ENCODE data around the gene DENND4A. TPM values are rescaled to one million over a fixed set of nuclear protein-coding genes. Genes with fewer than 3 reads are reported as not detected.

Gene DENND4A
- total RNA-seq, 1 donor from 2014 or later = 17.1 TPM

DNA sequence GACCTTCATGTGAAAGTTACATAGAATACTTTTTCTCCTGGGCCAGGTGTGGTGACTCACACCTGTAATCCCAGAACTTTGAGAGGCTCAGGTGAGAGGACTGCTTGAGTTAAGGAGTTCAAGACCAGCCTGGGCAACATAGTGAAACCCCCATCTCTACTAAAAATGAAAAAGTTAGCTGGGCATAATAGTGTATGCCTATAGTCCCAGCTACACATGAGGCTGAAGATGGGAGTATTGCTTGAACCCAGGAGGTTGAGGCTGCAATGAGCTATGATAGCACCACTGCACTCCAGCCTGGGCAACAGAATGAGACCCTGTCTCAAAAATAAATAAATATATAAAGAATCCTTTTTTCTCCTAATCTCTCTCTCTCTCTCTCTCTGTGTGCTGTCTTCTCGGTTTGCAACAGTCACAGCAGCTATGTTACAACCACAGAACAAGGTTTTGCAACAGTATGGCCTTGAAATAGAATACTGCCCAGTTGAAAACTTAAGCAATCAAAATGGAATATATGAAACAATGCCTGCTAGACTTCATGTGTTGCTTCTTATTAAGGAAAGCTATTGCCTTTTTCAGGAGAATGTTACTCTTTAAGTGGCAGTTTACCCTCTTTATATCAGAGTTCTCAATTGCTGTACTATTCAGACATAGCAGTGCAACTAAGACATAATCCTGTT is 12.3 kb upstream of the DENND4A start:
- Mint-ChIP-seq H3K4me3 (ENCODE audit: unreplicated experiment) (no peak overlapping the region), H3K9me3 (ENCODE audit: unreplicated experiment) (no peaks in the 10 kb centered on the region), H3K36me3 (ENCODE audit: low read depth, unreplicated experiment) (no peaks in the 10 kb centered on the region), H3K27ac (ENCODE audit: unreplicated experiment) (no peak overlapping the region), H3K27me3 (ENCODE audit: unreplicated experiment) (peaks cover 4% of the 10 kb centered on the region), H3K4me1 (ENCODE audit: unreplicated experiment) (no peaks in the 10 kb centered on the region)
- TF ChIP-seq CTCF (IDR thresholded peaks at IDR 0.05; ENCODE audit: unreplicated experiment) = no peak
- no peak for DNase-seq (ENCODE audit: low spot score)

DNA sequence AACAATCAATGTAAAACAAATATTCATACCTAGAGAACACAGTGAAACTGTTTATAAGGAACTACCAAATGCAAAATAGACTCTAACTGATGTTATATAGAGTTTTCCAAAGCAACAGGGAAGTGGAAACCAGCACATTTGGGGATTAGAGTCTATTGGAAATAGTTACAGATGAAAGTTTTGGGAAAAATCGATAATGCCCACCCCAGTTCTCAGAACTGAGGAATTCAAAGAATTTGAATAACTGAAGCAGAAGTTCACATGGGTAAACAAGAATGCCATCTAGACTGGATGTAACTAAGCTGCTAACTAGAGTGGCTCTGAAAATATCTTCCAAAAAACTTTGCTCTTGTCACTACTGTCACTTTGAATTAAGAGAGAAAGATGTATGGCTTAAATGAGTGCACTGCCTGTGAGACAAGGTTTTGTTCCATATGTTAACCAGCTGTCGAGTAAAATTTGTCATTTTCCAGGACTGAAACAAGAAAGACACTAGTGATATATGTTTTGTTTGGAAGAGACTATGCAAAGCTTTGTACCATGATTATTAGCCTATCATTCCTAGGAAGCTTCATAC is 9.2 kb upstream of the DENND4A start:
- Mint-ChIP-seq H3K27ac (ENCODE audit: unreplicated experiment) (no peak overlapping the region), H3K4me3 (ENCODE audit: unreplicated experiment) (no peak overlapping the region), H3K36me3 (ENCODE audit: low read depth, unreplicated experiment) (no peaks in the 10 kb centered on the region), H3K9me3 (ENCODE audit: unreplicated experiment) (no peaks in the 10 kb centered on the region), H3K27me3 (ENCODE audit: unreplicated experiment) (peaks cover 2% of the 10 kb centered on the region), H3K4me1 (ENCODE audit: unreplicated experiment) (peaks cover 7% of the 10 kb centered on the region)
- TF ChIP-seq CTCF (IDR thresholded peaks at IDR 0.05; ENCODE audit: unreplicated experiment) = no peak
- no peak for DNase-seq (ENCODE audit: low spot score)

GRCh38 chr15:65796610-65797078 is 4.6 kb upstream of the DENND4A start:
- Mint-ChIP-seq H3K9me3 (ENCODE audit: unreplicated experiment) (no peaks in the 10 kb centered on the region), H3K4me3 (ENCODE audit: unreplicated experiment) (no peak overlapping the region), H3K36me3 (ENCODE audit: low read depth, unreplicated experiment) (no peaks in the 10 kb centered on the region), H3K27me3 (ENCODE audit: unreplicated experiment) (peaks cover 2% of the 10 kb centered on the region), H3K4me1 (ENCODE audit: unreplicated experiment) (peaks cover 17% of the 10 kb centered on the region), H3K27ac (ENCODE audit: unreplicated experiment) (peak overlapping the region; percentile 4)
- TF ChIP-seq CTCF (IDR thresholded peaks at IDR 0.05; ENCODE audit: unreplicated experiment) = no peak
- DNase-seq (ENCODE audit: low spot score) = no peak

DNA sequence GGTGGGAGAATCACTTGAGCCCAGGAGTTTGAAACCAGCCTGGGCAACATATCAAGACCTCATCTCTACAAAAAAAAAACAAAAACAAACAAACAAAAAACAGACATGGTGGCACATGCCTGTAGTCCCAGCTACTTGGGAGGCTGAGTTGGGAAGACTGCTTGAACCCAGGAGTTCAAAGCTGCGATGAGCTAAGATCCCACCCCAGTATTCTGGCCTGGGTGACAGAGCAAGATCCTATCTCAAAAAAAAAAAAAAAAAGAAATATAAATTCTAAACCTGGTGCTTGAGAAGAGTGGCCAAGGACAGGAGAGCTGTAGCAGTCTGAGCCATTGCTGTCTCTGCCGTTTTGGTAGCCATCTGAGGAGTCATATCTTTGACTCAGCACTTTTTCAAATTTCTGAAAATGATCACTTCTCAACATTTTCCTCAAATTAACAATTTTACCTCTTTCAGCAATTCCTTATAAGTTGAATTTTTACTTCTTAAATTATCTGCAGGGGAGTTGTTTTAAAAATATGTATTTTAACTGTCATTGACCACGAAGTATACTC is 3.6 kb upstream of the DENND4A start:
- H3K4me3 Mint-ChIP-seq (ENCODE audit: unreplicated experiment) = no peak overlapping the region
- no peak for TF ChIP-seq CTCF (IDR thresholded peaks at IDR 0.05; ENCODE audit: unreplicated experiment)
- H3K4me1 Mint-ChIP-seq (ENCODE audit: unreplicated experiment) = peaks cover 22% of the 10 kb centered on the region
- no peak for DNase-seq (ENCODE audit: low spot score)
- H3K27me3 Mint-ChIP-seq (ENCODE audit: unreplicated experiment) = peaks cover 3% of the 10 kb centered on the region
- H3K9me3 Mint-ChIP-seq (ENCODE audit: unreplicated experiment) = no peaks in the 10 kb centered on the region
- no peak overlapping the region for H3K27ac Mint-ChIP-seq (ENCODE audit: unreplicated experiment)
- H3K36me3 Mint-ChIP-seq (ENCODE audit: low read depth, unreplicated experiment) = no peaks in the 10 kb centered on the region

GRCh38 chr15:65793818-65794104 is 1.7 kb upstream of the DENND4A start:
- no peak for TF ChIP-seq CTCF (IDR thresholded peaks at IDR 0.05; ENCODE audit: unreplicated experiment)
- Mint-ChIP-seq H3K9me3 (ENCODE audit: unreplicated experiment) (no peaks in the 10 kb centered on the region), H3K27ac (ENCODE audit: unreplicated experiment) (no peak overlapping the region), H3K27me3 (ENCODE audit: unreplicated experiment) (peaks cover 2% of the 10 kb centered on the region), H3K4me3 (ENCODE audit: unreplicated experiment) (no peak overlapping the region), H3K36me3 (ENCODE audit: low read depth, unreplicated experiment) (no peaks in the 10 kb centered on the region), H3K4me1 (ENCODE audit: unreplicated experiment) (peaks cover 29% of the 10 kb centered on the region)
- DNase-seq (ENCODE audit: low spot score) = no peak

Data from endothelial cell (in vitro differentiated cells).